Activated T-cell treated with anti-CD3 and anti-CD28 coated beads, Interleukin-2, amount 50 U/mL, for 72 hours (primary cell): ENCODE results near the gene CTSL. TPM values are rescaled to one million over a fixed set of nuclear protein-coding genes. Genes with fewer than 3 reads are reported as not detected.

ENCODE experiments used
- ATAC-seq, 2 donors: fragments of 150-1000 bp; cut with Tn5 transposase; replicated peaks in 1 of 2; 2 replicates each; pipeline ENCODE4 v1.10.0; 2021; ENCODE audit warnings: moderate library complexity in 2 of 2, mild to moderate bottlenecking in 1 of 2
- DNase-seq, 2 donors: peaks; one replicate each; pipeline ENCODE4 v3.0.0; 2021 to 2022; ENCODE audit warnings: mixed read lengths in 1 of 2
- H3K27ac Mint-ChIP-seq: one replicate; pipeline ENCODE4 v1.8.0; 2022; ENCODE audit warnings: mild to moderate bottlenecking, moderate library complexity, mixed read lengths
- H3K27me3 Mint-ChIP-seq: one replicate; pipeline ENCODE4 v1.8.0; 2022; ENCODE audit warnings: low read depth, mixed read lengths
- H3K36me3 Mint-ChIP-seq, 2 donors: one replicate each; pipeline ENCODE4 v1.8.0; 2022; ENCODE audit warnings: mixed read lengths in 2 of 2, mild to moderate bottlenecking in 1 of 2; ENCODE audit not compliant: insufficient read depth in 2 of 2
- H3K4me1 Mint-ChIP-seq: one replicate; pipeline ENCODE4 v1.8.0; 2022; ENCODE audit warnings: low read depth, mixed read lengths
- H3K4me3 Mint-ChIP-seq, 2 donors: one replicate each; pipeline ENCODE4 v1.8.0; 2022; ENCODE audit warnings: mild to moderate bottlenecking in 2 of 2, mixed read lengths in 2 of 2, moderate library complexity in 2 of 2
- H3K9me3 Mint-ChIP-seq, 2 donors: one replicate each; pipeline ENCODE4 v1.8.0; 2022; ENCODE audit warnings: mixed read lengths in 2 of 2
- total RNA-seq, 2 donors: library from RNA; stranded (reverse); gene quantifications; one replicate each; pipeline ENCODE4 v1.2.3, GENCODE V29; 2022

Gene CTSL
- total RNA-seq, 2 donors from 2014 or later, result 2.4 to 5.6 TPM

GRCh38 chr9:87685871-87686519, 39.9 kb upstream of the CTSL start:
- Mint-ChIP-seq H3K27ac (no peak overlapping the region), H3K36me3 (peaks cover 0 to 2% of the 10 kb centered on the region in 2 donors), H3K4me3 (peak overlapping the region; percentile 3 to 13), H3K4me1 (peaks cover 17% of the 10 kb centered on the region), H3K9me3 (peaks cover 0 to 3% of the 10 kb centered on the region in 2 donors), H3K27me3 (no peaks in the 10 kb centered on the region)
- DNase-seq (no peak), ATAC-seq (no peak)

GRCh38 chr9:87686520-87687090, 39.3 kb upstream of the CTSL start:
- ATAC-seq (no peak), DNase-seq (no peak)
- Mint-ChIP-seq H3K4me3 (no peak overlapping the region), H3K4me1 (peaks cover 17% of the 10 kb centered on the region), H3K27ac (no peak overlapping the region), H3K27me3 (no peaks in the 10 kb centered on the region), H3K9me3 (peaks cover 2 to 3% of the 10 kb centered on the region in 2 donors), H3K36me3 (peaks cover 0 to 2% of the 10 kb centered on the region in 2 donors)

GRCh38 chr9:87687207-87687606, 38.7 kb upstream of the CTSL start:
- no peak overlapping the region for H3K27ac Mint-ChIP-seq
- peaks cover 2 to 3% of the 10 kb centered on the region in 2 donors for H3K9me3 Mint-ChIP-seq
- H3K36me3 Mint-ChIP-seq, result peaks cover 0 to 2% of the 10 kb centered on the region in 2 donors

GRCh38 chr9:87694236-87694755, 31.6 kb upstream of the CTSL start:
- Mint-ChIP-seq H3K27ac (no peak overlapping the region), H3K4me1 (peaks cover 13% of the 10 kb centered on the region), H3K4me3 (no peak overlapping the region), H3K36me3 (peaks cover 5 to 8% of the 10 kb centered on the region in 2 donors), H3K27me3 (no peaks in the 10 kb centered on the region), H3K9me3 (peaks cover 4 to 11% of the 10 kb centered on the region in 2 donors)
- DNase-seq, result no peak
- ATAC-seq, result no peak

More at GRCh38 chr9:87687207-87687606, 38.7 kb upstream of the CTSL start:
- DNase-seq (no peak), ATAC-seq (no peak)
- no peak overlapping the region for H3K4me3 Mint-ChIP-seq
- H3K27me3 Mint-ChIP-seq, result no peaks in the 10 kb centered on the region
- H3K4me1 Mint-ChIP-seq, result peaks cover 17% of the 10 kb centered on the region

- H3K4me3 Mint-ChIP-seq, result no peak overlapping the region
- H3K27me3 Mint-ChIP-seq, result no peaks in the 10 kb centered on the region
- ATAC-seq (no peak), DNase-seq (no peak)
- peaks cover 4 to 10% of the 10 kb centered on the region in 2 donors for H3K9me3 Mint-ChIP-seq
- peaks cover 5 to 8% of the 10 kb centered on the region in 2 donors for H3K36me3 Mint-ChIP-seq
- H3K4me1 Mint-ChIP-seq, result peaks cover 13% of the 10 kb centered on the region
- no peak overlapping the region for H3K27ac Mint-ChIP-seq
Measured at GRCh38 chr9:87695523-87695922, 30.4 kb upstream of the CTSL start.

GRCh38 chr9:87696641-87697040, 29.3 kb upstream of the CTSL start:
- no peaks in the 10 kb centered on the region for H3K27me3 Mint-ChIP-seq
- DNase-seq (no peak), ATAC-seq (peak; percentile 27 to 79)
- no peak overlapping the region for H3K27ac Mint-ChIP-seq
- peaks cover 1 to 10% of the 10 kb centered on the region in 2 donors for H3K9me3 Mint-ChIP-seq
- H3K4me3 Mint-ChIP-seq, result no peak overlapping the region
- H3K4me1 Mint-ChIP-seq, result peaks cover 13% of the 10 kb centered on the region
- peaks cover 5 to 8% of the 10 kb centered on the region in 2 donors for H3K36me3 Mint-ChIP-seq

- DNase-seq (no peak), ATAC-seq (no peak)
- Mint-ChIP-seq H3K36me3 (peaks cover 4 to 7% of the 10 kb centered on the region in 2 donors), H3K9me3 (peaks cover 0 to 6% of the 10 kb centered on the region in 2 donors), H3K4me1 (peaks cover 13% of the 10 kb centered on the region), H3K27me3 (peaks cover 8% of the 10 kb centered on the region), H3K27ac (no peak overlapping the region), H3K4me3 (no peak overlapping the region)
Measured at GRCh38 chr9:87698069-87698809, 27.7 kb upstream of the CTSL start.

- H3K27ac Mint-ChIP-seq, result no peak overlapping the region
- no peak for DNase-seq
- no peak overlapping the region for H3K4me3 Mint-ChIP-seq
- no peak for ATAC-seq
- peaks cover 13% of the 10 kb centered on the region for H3K4me1 Mint-ChIP-seq
- H3K27me3 Mint-ChIP-seq, result peaks cover 14% of the 10 kb centered on the region
- no peaks in the 10 kb centered on the region for H3K9me3 Mint-ChIP-seq
- peaks cover 0 to 2% of the 10 kb centered on the region in 2 donors for H3K36me3 Mint-ChIP-seq
Measured at GRCh38 chr9:87699835-87700234, 26.1 kb upstream of the CTSL start.

GRCh38 chr9:87701491-87701890, 24.4 kb upstream of the CTSL start:
- DNase-seq (no peak), ATAC-seq (no peak)
- Mint-ChIP-seq H3K4me1 (peaks cover 14% of the 10 kb centered on the region), H3K27ac (no peak overlapping the region), H3K36me3 (peaks cover 0 to 8% of the 10 kb centered on the region in 2 donors), H3K9me3 (no peaks in the 10 kb centered on the region), H3K27me3 (peaks cover 24% of the 10 kb centered on the region), H3K4me3 (no peak overlapping the region)

GRCh38 chr9:87701931-87702421, 23.9 kb upstream of the CTSL start:
- peaks cover 24% of the 10 kb centered on the region for H3K27me3 Mint-ChIP-seq
- no peak overlapping the region for H3K27ac Mint-ChIP-seq
- ATAC-seq, result no peak
- peaks cover 10% of the 10 kb centered on the region for H3K4me1 Mint-ChIP-seq
- no peaks in the 10 kb centered on the region for H3K9me3 Mint-ChIP-seq
- no peak overlapping the region for H3K4me3 Mint-ChIP-seq
- H3K36me3 Mint-ChIP-seq, result peaks cover 0 to 9% of the 10 kb centered on the region in 2 donors
- DNase-seq, result no peak

- H3K27me3 Mint-ChIP-seq, result peaks cover 30% of the 10 kb centered on the region
- DNase-seq, result no peak
- peaks cover 10% of the 10 kb centered on the region for H3K4me1 Mint-ChIP-seq
- no peak overlapping the region for H3K4me3 Mint-ChIP-seq
- no peak overlapping the region for H3K27ac Mint-ChIP-seq
- no peaks in the 10 kb centered on the region for H3K9me3 Mint-ChIP-seq
- ATAC-seq, result no peak
- H3K36me3 Mint-ChIP-seq, result peaks cover 0 to 14% of the 10 kb centered on the region in 2 donors
Measured at GRCh38 chr9:87702921-87703320, 23.0 kb upstream of the CTSL start.

- Mint-ChIP-seq H3K27ac (no peak overlapping the region), H3K4me1 (peaks cover 16% of the 10 kb centered on the region), H3K9me3 (no peaks in the 10 kb centered on the region), H3K4me3 (no peak overlapping the region), H3K27me3 (peaks cover 31% of the 10 kb centered on the region), H3K36me3 (peaks cover 0 to 15% of the 10 kb centered on the region in 2 donors)
- no peak for ATAC-seq
- DNase-seq, result no peak
Measured at GRCh38 chr9:87703636-87704276, 22.2 kb upstream of the CTSL start.
